ENCODE measurements around the gene HAPSTR1.

- TF ChIP-seq, protein P1, sequence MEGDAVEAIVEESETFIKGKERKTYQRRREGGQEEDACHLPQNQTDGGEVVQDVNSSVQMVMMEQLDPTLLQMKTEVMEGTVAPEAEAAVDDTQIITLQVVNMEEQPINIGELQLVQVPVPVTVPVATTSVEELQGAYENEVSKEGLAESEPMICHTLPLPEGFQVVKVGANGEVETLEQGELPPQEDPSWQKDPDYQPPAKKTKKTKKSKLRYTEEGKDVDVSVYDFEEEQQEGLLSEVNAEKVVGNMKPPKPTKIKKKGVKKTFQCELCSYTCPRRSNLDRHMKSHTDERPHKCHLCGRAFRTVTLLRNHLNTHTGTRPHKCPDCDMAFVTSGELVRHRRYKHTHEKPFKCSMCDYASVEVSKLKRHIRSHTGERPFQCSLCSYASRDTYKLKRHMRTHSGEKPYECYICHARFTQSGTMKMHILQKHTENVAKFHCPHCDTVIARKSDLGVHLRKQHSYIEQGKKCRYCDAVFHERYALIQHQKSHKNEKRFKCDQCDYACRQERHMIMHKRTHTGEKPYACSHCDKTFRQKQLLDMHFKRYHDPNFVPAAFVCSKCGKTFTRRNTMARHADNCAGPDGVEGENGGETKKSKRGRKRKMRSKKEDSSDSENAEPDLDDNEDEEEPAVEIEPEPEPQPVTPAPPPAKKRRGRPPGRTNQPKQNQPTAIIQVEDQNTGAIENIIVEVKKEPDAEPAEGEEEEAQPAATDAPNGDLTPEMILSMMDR (IDR thresholded peaks at IDR 0.05): no peak
- TF ChIP-seq POLR2AphosphoS5 (IDR thresholded peaks at IDR 0.05; ENCODE audit: low read depth, low read length) (no peak), TCF7L2 (IDR thresholded peaks at IDR 0.05; ENCODE audit: low read depth, low read length) (no peak), REST (IDR thresholded peaks at IDR 0.05; ENCODE audit: insufficient read depth in 1 of 2, low read depth in 2 of 2, low read length in 1 of 2) (no peak)
Measured at GRCh38 chr16:9122969-9123368, 31.5 kb downstream of the HAPSTR1 start.

All from Panc1 (cell line).